SH-SY5Y (cell line): Measurements from ENCODE around the gene NRG3.

ENCODE experiments used
- GATA2 ChIP-seq: IDR thresholded peaks from 2 replicates; pipeline ENCODE4 v1.6.1; 2011; ENCODE audit warnings: mild to moderate bottlenecking, low read depth, low read length
- GATA3 ChIP-seq: IDR thresholded peaks from 2 replicates; pipeline ENCODE4 v1.6.1; 2011; ENCODE audit warnings: low read depth, mild to moderate bottlenecking, low read length, moderate library complexity

GRCh38 chr10:81909453-81909852, 34.5 kb downstream of the NRG3 start:
- TF ChIP-seq GATA2 (no peak), GATA3 (no peak)
